Measurements from ENCODE around the gene ITGAL.
"Not testable (repeated sequence)": the region's sequence is repeated elsewhere in the genome, so short reads cannot be mapped to it uniquely, and the experiment has no call there.

Gene ITGAL

GRCh38 chr16:30491744-30492308 is 19.3 kb downstream of the ITGAL start:
- in situ Hi-C loops (cut with HindIII; ENCODE audit: low sequenced_read_pairs): no loop called here

GRCh38 chr16:30493941-30494488 is 21.5 kb downstream of the ITGAL start:
- in situ Hi-C loops (cut with HindIII; ENCODE audit: low sequenced_read_pairs): no loop called here

- in situ Hi-C loops (cut with HindIII; ENCODE audit: low sequenced_read_pairs): no loop called here
These were observed 22.2 kb downstream of the ITGAL start for GRCh38 chr16:30494709-30495108.

GRCh38 chr16:30499284-30499683 is 26.7 kb downstream of the ITGAL start:
- in situ Hi-C loops (cut with HindIII; ENCODE audit: low sequenced_read_pairs): no loop called here

- in situ Hi-C loops (cut with HindIII; ENCODE audit: low sequenced_read_pairs): no loop called here
These were observed 31.1 kb downstream of the ITGAL start for GRCh38 chr16:30503403-30504296.

GRCh38 chr16:30509081-30509765 is 36.7 kb downstream of the ITGAL start:
- in situ Hi-C loops (cut with HindIII; ENCODE audit: low sequenced_read_pairs): no loop called here

GRCh38 chr16:30510376-30510938 is 37.9 kb downstream of the ITGAL start:
- in situ Hi-C loops (cut with HindIII; ENCODE audit: low sequenced_read_pairs): no loop called here

- in situ Hi-C loops (cut with HindIII; ENCODE audit: low sequenced_read_pairs): no loop called here
These were observed 39.0 kb downstream of the ITGAL start for GRCh38 chr16:30511509-30511908.

- in situ Hi-C loops (cut with HindIII; ENCODE audit: low sequenced_read_pairs): no loop called here
These were observed 42.7 kb downstream of the ITGAL start for GRCh38 chr16:30515275-30515674.

- in situ Hi-C loops (cut with HindIII; ENCODE audit: low sequenced_read_pairs): no loop called here
These were observed 46.0 kb downstream of the ITGAL start for GRCh38 chr16:30518552-30518951.

GRCh38 chr16:30519120-30520049 is 46.8 kb downstream of the ITGAL start:
- in situ Hi-C loops (cut with HindIII; ENCODE audit: low sequenced_read_pairs): no loop called here

- in situ Hi-C loops (cut with HindIII; ENCODE audit: low sequenced_read_pairs): no loop called here
These were observed 48.9 kb downstream of the ITGAL start for GRCh38 chr16:30521476-30521872.

GRCh38 chr16:30521873-30522641 is 49.5 kb downstream of the ITGAL start:
- in situ Hi-C loops (cut with HindIII; ENCODE audit: low sequenced_read_pairs): no loop called here

GRCh38 chr16:30522702-30523463 is 50.3 kb downstream of the ITGAL start:
- in situ Hi-C loops (cut with HindIII; ENCODE audit: low sequenced_read_pairs): not testable (repeated sequence)

GRCh38 chr16:30523768-30524574 is 51.4 kb downstream of the ITGAL start:
- in situ Hi-C loops (cut with HindIII; ENCODE audit: low sequenced_read_pairs): no loop called here

- in situ Hi-C loops (cut with HindIII; ENCODE audit: low sequenced_read_pairs): no loop called here
These were observed 52.3 kb downstream of the ITGAL start for GRCh38 chr16:30524575-30525568.

- in situ Hi-C loops (cut with HindIII; ENCODE audit: low sequenced_read_pairs): no loop called here
These were observed 53.2 kb downstream of the ITGAL start for GRCh38 chr16:30525844-30526136.

Measured in DLD1 (cell line).